ENCODE results near the gene BCL2L15. TPM values are rescaled to one million over a fixed set of nuclear protein-coding genes. Genes with fewer than 3 reads are reported as not detected.

The BCL2L15 gene
- total and polyA plus RNA-seq, 2 of the 13 experiments (the other 11 are each of a cell fraction or from before 2014, with no cell fraction given), result 0.03 to 0.27 TPM

DNA sequence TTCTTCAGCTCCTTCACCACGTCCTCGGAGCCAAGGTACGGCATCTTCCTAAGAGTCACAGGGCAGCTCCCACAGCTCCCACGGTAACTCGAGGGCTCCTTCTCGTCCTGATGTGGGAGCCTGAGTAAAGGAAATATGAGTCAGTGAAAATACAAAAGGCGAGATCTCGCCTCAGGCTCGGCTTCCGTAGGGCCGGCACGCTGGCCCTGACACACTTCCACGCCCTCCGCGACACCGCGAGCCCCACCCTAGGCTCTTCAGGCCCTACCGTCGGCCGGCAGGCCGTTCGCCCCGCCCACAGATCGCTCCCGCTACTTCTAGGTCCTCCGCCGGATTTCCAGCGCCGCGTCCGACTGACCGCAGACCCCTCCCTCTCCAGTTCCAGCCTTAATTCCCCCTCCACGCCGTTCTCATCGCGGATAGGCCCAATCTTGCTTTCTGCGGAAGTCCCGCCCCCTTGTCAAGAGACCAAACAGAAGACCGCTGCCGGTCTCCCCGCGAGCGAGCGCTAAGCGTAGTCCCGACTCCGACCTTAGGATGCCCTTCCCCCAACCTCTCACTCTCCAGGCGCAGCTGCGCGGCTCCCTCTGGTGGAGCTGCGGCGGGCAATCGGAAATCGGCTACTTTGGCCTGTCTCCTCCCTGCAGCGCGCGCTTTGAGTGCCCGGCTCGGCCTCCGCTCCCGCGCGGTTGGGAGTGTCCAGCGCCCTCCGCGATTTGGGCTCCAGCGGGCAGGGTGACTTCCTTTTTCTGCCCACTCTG lies 17.5 kb upstream of the BCL2L15 start, which contains the start of the genes AP4B1 and DCLRE1B (continued):
- no peak for TF ChIP-seq TCF12 (IDR thresholded peaks at IDR 0.05)
- TF ChIP-seq TCF12 (CRISPR knock-in tag; IDR thresholded peaks at IDR 0.05), result no peak
- peak; percentile 66 for TF ChIP-seq RBFOX2 (IDR thresholded peaks at IDR 0.05; ENCODE audit: low read depth, low read length)
- TF ChIP-seq MYNN (CRISPR knock-in tag; IDR thresholded peaks at IDR 0.05; ENCODE audit: low read depth), result no peak
- TF ChIP-seq, protein P1, sequence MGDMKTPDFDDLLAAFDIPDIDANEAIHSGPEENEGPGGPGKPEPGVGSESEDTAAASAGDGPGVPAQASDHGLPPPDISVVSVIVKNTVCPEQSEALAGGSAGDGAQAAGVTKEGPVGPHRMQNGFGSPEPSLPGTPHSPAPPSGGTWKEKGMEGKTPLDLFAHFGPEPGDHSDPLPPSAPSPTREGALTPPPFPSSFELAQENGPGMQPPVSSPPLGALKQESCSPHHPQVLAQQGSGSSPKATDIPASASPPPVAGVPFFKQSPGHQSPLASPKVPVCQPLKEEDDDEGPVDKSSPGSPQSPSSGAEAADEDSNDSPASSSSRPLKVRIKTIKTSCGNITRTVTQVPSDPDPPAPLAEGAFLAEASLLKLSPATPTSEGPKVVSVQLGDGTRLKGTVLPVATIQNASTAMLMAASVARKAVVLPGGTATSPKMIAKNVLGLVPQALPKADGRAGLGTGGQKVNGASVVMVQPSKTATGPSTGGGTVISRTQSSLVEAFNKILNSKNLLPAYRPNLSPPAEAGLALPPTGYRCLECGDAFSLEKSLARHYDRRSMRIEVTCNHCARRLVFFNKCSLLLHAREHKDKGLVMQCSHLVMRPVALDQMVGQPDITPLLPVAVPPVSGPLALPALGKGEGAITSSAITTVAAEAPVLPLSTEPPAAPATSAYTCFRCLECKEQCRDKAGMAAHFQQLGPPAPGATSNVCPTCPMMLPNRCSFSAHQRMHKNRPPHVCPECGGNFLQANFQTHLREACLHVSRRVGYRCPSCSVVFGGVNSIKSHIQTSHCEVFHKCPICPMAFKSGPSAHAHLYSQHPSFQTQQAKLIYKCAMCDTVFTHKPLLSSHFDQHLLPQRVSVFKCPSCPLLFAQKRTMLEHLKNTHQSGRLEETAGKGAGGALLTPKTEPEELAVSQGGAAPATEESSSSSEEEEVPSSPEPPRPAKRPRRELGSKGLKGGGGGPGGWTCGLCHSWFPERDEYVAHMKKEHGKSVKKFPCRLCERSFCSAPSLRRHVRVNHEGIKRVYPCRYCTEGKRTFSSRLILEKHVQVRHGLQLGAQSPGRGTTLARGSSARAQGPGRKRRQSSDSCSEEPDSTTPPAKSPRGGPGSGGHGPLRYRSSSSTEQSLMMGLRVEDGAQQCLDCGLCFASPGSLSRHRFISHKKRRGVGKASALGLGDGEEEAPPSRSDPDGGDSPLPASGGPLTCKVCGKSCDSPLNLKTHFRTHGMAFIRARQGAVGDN (CRISPR knock-in tag; IDR thresholded peaks at IDR 0.05), result peak; percentile 91
- TF ChIP-seq ZNF263 (CRISPR knock-in tag; IDR thresholded peaks at IDR 0.05), result no peak
- no peak; the same call in 1 of the 2 replicates for TF ChIP-seq KDM6A (CRISPR knock-in tag; IDR thresholded peaks at IDR 0.05; ENCODE audit: low read depth)
- TF ChIP-seq HCFC1 (IDR thresholded peaks at IDR 0.05; ENCODE audit: low read depth, low read length), result peak; percentile 70
- no peak for TF ChIP-seq LCORL (IDR thresholded peaks at IDR 0.05)
- TF ChIP-seq LCORL (CRISPR knock-in tag; IDR thresholded peaks at IDR 0.05), result peak; percentile 81
- TF ChIP-seq, protein P2, sequence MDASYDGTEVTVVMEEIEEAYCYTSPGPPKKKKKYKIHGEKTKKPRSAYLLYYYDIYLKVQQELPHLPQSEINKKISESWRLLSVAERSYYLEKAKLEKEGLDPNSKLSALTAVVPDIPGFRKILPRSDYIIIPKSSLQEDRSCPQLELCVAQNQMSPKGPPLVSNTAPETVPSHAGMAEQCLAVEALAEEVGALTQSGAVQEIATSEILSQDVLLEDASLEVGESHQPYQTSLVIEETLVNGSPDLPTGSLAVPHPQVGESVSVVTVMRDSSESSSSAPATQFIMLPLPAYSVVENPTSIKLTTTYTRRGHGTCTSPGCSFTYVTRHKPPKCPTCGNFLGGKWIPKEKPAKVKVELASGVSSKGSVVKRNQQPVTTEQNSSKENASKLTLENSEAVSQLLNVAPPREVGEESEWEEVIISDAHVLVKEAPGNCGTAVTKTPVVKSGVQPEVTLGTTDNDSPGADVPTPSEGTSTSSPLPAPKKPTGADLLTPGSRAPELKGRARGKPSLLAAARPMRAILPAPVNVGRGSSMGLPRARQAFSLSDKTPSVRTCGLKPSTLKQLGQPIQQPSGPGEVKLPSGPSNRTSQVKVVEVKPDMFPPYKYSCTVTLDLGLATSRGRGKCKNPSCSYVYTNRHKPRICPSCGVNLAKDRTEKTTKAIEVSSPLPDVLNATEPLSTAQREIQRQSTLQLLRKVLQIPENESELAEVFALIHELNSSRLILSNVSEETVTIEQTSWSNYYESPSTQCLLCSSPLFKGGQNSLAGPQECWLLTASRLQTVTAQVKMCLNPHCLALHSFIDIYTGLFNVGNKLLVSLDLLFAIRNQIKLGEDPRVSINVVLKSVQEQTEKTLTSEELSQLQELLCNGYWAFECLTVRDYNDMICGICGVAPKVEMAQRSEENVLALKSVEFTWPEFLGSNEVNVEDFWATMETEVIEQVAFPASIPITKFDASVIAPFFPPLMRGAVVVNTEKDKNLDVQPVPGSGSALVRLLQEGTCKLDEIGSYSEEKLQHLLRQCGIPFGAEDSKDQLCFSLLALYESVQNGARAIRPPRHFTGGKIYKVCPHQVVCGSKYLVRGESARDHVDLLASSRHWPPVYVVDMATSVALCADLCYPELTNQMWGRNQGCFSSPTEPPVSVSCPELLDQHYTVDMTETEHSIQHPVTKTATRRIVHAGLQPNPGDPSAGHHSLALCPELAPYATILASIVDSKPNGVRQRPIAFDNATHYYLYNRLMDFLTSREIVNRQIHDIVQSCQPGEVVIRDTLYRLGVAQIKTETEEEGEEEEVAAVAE (CRISPR knock-in tag; IDR thresholded peaks at IDR 0.05; ENCODE audit: borderline replicate concordance), result peak; percentile 80; the same call in 1 of the 2 replicates
- peak; percentile 91 for TF ChIP-seq ZMYM4 (CRISPR knock-in tag; IDR thresholded peaks at IDR 0.05)
- TF ChIP-seq KDM3A (CRISPR knock-in tag; IDR thresholded peaks at IDR 0.05; ENCODE audit: low read depth), result peak; percentile 87; the same call in 1 of the 2 replicates
- no peak for TF ChIP-seq EED (CRISPR knock-in tag; IDR thresholded peaks at IDR 0.05)
- no peak for TF ChIP-seq ZNF432 (CRISPR knock-in tag; IDR thresholded peaks at IDR 0.05; ENCODE audit: borderline replicate concordance)
- TF ChIP-seq, protein P3, sequence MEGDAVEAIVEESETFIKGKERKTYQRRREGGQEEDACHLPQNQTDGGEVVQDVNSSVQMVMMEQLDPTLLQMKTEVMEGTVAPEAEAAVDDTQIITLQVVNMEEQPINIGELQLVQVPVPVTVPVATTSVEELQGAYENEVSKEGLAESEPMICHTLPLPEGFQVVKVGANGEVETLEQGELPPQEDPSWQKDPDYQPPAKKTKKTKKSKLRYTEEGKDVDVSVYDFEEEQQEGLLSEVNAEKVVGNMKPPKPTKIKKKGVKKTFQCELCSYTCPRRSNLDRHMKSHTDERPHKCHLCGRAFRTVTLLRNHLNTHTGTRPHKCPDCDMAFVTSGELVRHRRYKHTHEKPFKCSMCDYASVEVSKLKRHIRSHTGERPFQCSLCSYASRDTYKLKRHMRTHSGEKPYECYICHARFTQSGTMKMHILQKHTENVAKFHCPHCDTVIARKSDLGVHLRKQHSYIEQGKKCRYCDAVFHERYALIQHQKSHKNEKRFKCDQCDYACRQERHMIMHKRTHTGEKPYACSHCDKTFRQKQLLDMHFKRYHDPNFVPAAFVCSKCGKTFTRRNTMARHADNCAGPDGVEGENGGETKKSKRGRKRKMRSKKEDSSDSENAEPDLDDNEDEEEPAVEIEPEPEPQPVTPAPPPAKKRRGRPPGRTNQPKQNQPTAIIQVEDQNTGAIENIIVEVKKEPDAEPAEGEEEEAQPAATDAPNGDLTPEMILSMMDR (CRISPR knock-in tag; IDR thresholded peaks at IDR 0.05), result peak; percentile 94
- TF ChIP-seq ZNF256 (CRISPR knock-in tag; conservative IDR thresholded peaks at IDR 0.05), result no peak
- TF ChIP-seq CEBPG (CRISPR knock-in tag; IDR thresholded peaks at IDR 0.05), result peak; percentile 21; the same call in 1 of the 2 replicates
- TF ChIP-seq, protein P4, sequence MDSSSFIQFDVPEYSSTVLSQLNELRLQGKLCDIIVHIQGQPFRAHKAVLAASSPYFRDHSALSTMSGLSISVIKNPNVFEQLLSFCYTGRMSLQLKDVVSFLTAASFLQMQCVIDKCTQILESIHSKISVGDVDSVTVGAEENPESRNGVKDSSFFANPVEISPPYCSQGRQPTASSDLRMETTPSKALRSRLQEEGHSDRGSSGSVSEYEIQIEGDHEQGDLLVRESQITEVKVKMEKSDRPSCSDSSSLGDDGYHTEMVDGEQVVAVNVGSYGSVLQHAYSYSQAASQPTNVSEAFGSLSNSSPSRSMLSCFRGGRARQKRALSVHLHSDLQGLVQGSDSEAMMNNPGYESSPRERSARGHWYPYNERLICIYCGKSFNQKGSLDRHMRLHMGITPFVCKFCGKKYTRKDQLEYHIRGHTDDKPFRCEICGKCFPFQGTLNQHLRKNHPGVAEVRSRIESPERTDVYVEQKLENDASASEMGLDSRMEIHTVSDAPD (CRISPR knock-in tag; IDR thresholded peaks at IDR 0.05), result peak; percentile 27; the same call in 1 of the 2 replicates

Data from HepG2 (cell line).